ENCODE results near the gene GAST. TPM values are rescaled to one million over a fixed set of nuclear protein-coding genes. Genes with fewer than 3 reads are reported as not detected.

GAST gene
- total and polyA plus RNA-seq, 2 donors (not counting 1 experiment from before 2014, with no cell fraction given), result not detected

- no peak for DNase-seq (ENCODE audit: low read depth in 2 of 2)
- Histone ChIP-seq H3K4me1 (ENCODE audit: control insufficient read depth, extremely low read depth, insufficient read depth, low read length) (no peaks in the 10 kb centered on the region), H2AFZ (ENCODE audit: low read length) (no peak overlapping the region), H3K4me2 (ENCODE audit: extremely low read depth, insufficient read depth, low read length) (no peak overlapping the region), H3K79me2 (ENCODE audit: control insufficient read depth, insufficient read depth, low read length) (no peaks in the 10 kb centered on the region), H4K20me1 (ENCODE audit: control insufficient read depth, extremely low read depth, insufficient read depth, low read length) (no peaks in the 10 kb centered on the region), H3K9me3 (ENCODE audit: control insufficient read depth, insufficient read depth, low read depth, low read length) (no peaks in the 10 kb centered on the region), H3K9ac (ENCODE audit: insufficient read depth, low read length) (no peak overlapping the region), H3K36me3 (ENCODE audit: control insufficient read depth, insufficient read depth, low read length) (no peaks in the 10 kb centered on the region), H3K27me3 (ENCODE audit: control insufficient read depth, insufficient read depth, low read length) (no peaks in the 10 kb centered on the region), H3K27ac (ENCODE audit: insufficient read depth, low read length) (no peak overlapping the region), H3K4me3 (replicated peaks in 1 of 4; ENCODE audit: control extremely low read depth in 1 of 4, insufficient read depth in 1 of 4, low read depth in 3 of 4, low read length in 4 of 4) (no peak overlapping the region)
- TF ChIP-seq EZH2 (IDR thresholded peaks at IDR 0.05; ENCODE audit: low read length, missing control alignments), result no peak
Measured at GRCh38 chr17:41676058-41676419, 36.1 kb upstream of the GAST start.

- peak in 1 of 2 donors; percentile 37 for DNase-seq (ENCODE audit: low read depth in 2 of 2)
- Histone ChIP-seq H3K27ac (ENCODE audit: insufficient read depth, low read length) (peak overlapping the region; percentile 61), H3K4me1 (ENCODE audit: control insufficient read depth, extremely low read depth, insufficient read depth, low read length) (no peaks in the 10 kb centered on the region), H3K79me2 (ENCODE audit: control insufficient read depth, insufficient read depth, low read length) (no peaks in the 10 kb centered on the region), H3K27me3 (ENCODE audit: control insufficient read depth, insufficient read depth, low read length) (peaks cover 1% of the 10 kb centered on the region), H3K36me3 (ENCODE audit: control insufficient read depth, insufficient read depth, low read length) (no peaks in the 10 kb centered on the region), H4K20me1 (ENCODE audit: control insufficient read depth, extremely low read depth, insufficient read depth, low read length) (no peaks in the 10 kb centered on the region), H3K9ac (ENCODE audit: insufficient read depth, low read length) (no peak overlapping the region), H3K4me3 (replicated peaks in 1 of 4; ENCODE audit: control extremely low read depth in 1 of 4, insufficient read depth in 1 of 4, low read depth in 3 of 4, low read length in 4 of 4) (peak overlapping the region in 3 of 4 experiments; percentile 21 to 32 (median 25)), H3K9me3 (ENCODE audit: control insufficient read depth, insufficient read depth, low read depth, low read length) (no peaks in the 10 kb centered on the region), H2AFZ (ENCODE audit: low read length) (peak overlapping the region; percentile 80), H3K4me2 (ENCODE audit: extremely low read depth, insufficient read depth, low read length) (peak overlapping the region; percentile 82)
- TF ChIP-seq EZH2 (IDR thresholded peaks at IDR 0.05; ENCODE audit: low read length, missing control alignments) (no peak), CTCF (conservative IDR thresholded peaks at IDR 0.05 in 1 of 2, IDR thresholded peaks at IDR 0.05 in 1 of 2; ENCODE audit: low read depth in 1 of 2, low read length in 2 of 2) (no peak)
Measured at GRCh38 chr17:41678411-41678906, 33.7 kb upstream of the GAST start.

- Histone ChIP-seq H3K27me3 (ENCODE audit: control insufficient read depth, insufficient read depth, low read length) (peaks cover 7% of the 10 kb centered on the region), H3K36me3 (ENCODE audit: control insufficient read depth, insufficient read depth, low read length) (no peaks in the 10 kb centered on the region), H2AFZ (ENCODE audit: low read length) (peak overlapping the region; percentile 80), H3K9ac (ENCODE audit: insufficient read depth, low read length) (no peak overlapping the region), H4K20me1 (ENCODE audit: control insufficient read depth, extremely low read depth, insufficient read depth, low read length) (no peaks in the 10 kb centered on the region), H3K4me2 (ENCODE audit: extremely low read depth, insufficient read depth, low read length) (peak overlapping the region; percentile 82), H3K4me3 (replicated peaks in 1 of 4; ENCODE audit: control extremely low read depth in 1 of 4, insufficient read depth in 1 of 4, low read depth in 3 of 4, low read length in 4 of 4) (peak overlapping the region; percentile 16 to 32 (median 23)), H3K79me2 (ENCODE audit: control insufficient read depth, insufficient read depth, low read length) (no peaks in the 10 kb centered on the region), H3K9me3 (ENCODE audit: control insufficient read depth, insufficient read depth, low read depth, low read length) (no peaks in the 10 kb centered on the region), H3K4me1 (ENCODE audit: control insufficient read depth, extremely low read depth, insufficient read depth, low read length) (no peaks in the 10 kb centered on the region), H3K27ac (ENCODE audit: insufficient read depth, low read length) (peak overlapping the region; percentile 61)
- TF ChIP-seq CTCF (conservative IDR thresholded peaks at IDR 0.05 in 1 of 2, IDR thresholded peaks at IDR 0.05 in 1 of 2; ENCODE audit: low read depth in 1 of 2, low read length in 2 of 2) (no peak), EZH2 (IDR thresholded peaks at IDR 0.05; ENCODE audit: low read length, missing control alignments) (no peak)
- peak; percentile 41 to 79 for DNase-seq (ENCODE audit: low read depth in 2 of 2)
Measured at GRCh38 chr17:41678907-41679739, 33.0 kb upstream of the GAST start.

All from fibroblast of lung (primary cell).